Measurements from ENCODE around the gene ACTA2.

The ACTA2 gene

GRCh38 chr10:88981435-88981834, 28.9 kb upstream of the ACTA2 start:
- no peak for DNase-seq (ENCODE audit: low spot score)

GRCh38 chr10:88980800-88981199, 28.2 kb upstream of the ACTA2 start:
- DNase-seq (ENCODE audit: low spot score): no peak

- no peak for DNase-seq (ENCODE audit: low spot score)
These were observed 27.7 kb upstream of the ACTA2 start for GRCh38 chr10:88980247-88980646.

GRCh38 chr10:88979603-88980002, 27.0 kb upstream of the ACTA2 start:
- no peak for DNase-seq (ENCODE audit: low spot score)

GRCh38 chr10:88979153-88979562, 26.6 kb upstream of the ACTA2 start:
- DNase-seq (ENCODE audit: low spot score): no peak

GRCh38 chr10:88978463-88978862, 25.9 kb upstream of the ACTA2 start:
- DNase-seq (ENCODE audit: low spot score): no peak

- no peak for DNase-seq (ENCODE audit: low spot score)
These were observed 22.8 kb upstream of the ACTA2 start for GRCh38 chr10:88975377-88975720.

- peak; percentile 45 for DNase-seq (ENCODE audit: low spot score)
These were observed 22.1 kb upstream of the ACTA2 start for GRCh38 chr10:88974446-88975376.

- DNase-seq (ENCODE audit: low spot score): no peak
These were observed 21.4 kb upstream of the ACTA2 start for GRCh38 chr10:88974012-88974411.

GRCh38 chr10:88971221-88972061, 18.9 kb upstream of the ACTA2 start:
- no peak for DNase-seq (ENCODE audit: low spot score)

- no peak for DNase-seq (ENCODE audit: low spot score)
These were observed 15.8 kb upstream of the ACTA2 start for GRCh38 chr10:88968391-88968790.

- no peak for DNase-seq (ENCODE audit: low spot score)
These were observed 14.2 kb upstream of the ACTA2 start for GRCh38 chr10:88966797-88967196.

- no peak for DNase-seq (ENCODE audit: low spot score)
These were observed 12.4 kb upstream of the ACTA2 start for GRCh38 chr10:88964869-88965415.

GRCh38 chr10:88964360-88964759, 11.8 kb upstream of the ACTA2 start:
- no peak for DNase-seq (ENCODE audit: low spot score)

GRCh38 chr10:88963318-88963717, 10.7 kb upstream of the ACTA2 start:
- no peak for DNase-seq (ENCODE audit: low spot score)

- DNase-seq (ENCODE audit: low spot score): no peak
These were observed 9.8 kb upstream of the ACTA2 start for GRCh38 chr10:88962336-88962735.

GRCh38 chr10:88961266-88961665, 8.7 kb upstream of the ACTA2 start:
- DNase-seq (ENCODE audit: low spot score): no peak

GRCh38 chr10:88960802-88961201, 8.2 kb upstream of the ACTA2 start:
- DNase-seq (ENCODE audit: low spot score): no peak

GRCh38 chr10:88958721-88959120, 6.1 kb upstream of the ACTA2 start:
- DNase-seq (ENCODE audit: low spot score): no peak

GRCh38 chr10:88957381-88957780, 4.8 kb upstream of the ACTA2 start:
- no peak for DNase-seq (ENCODE audit: low spot score)

GRCh38 chr10:88954458-88955083, 2.0 kb upstream of the ACTA2 start:
- no peak for DNase-seq (ENCODE audit: low spot score)

GRCh38 chr10:88953662-88954061, 1.1 kb upstream of the ACTA2 start:
- no peak for DNase-seq (ENCODE audit: low spot score)

Measured in NAMALWA (cell line).